ENCODE data around the gene CAST. TPM values are rescaled to one million over a fixed set of nuclear protein-coding genes. Genes with fewer than 3 reads are reported as not detected.

The CAST gene
- total and polyA plus RNA-seq, 7 experiments from 2014 or later, result 31.1 to 298 (median 114) TPM

DNA sequence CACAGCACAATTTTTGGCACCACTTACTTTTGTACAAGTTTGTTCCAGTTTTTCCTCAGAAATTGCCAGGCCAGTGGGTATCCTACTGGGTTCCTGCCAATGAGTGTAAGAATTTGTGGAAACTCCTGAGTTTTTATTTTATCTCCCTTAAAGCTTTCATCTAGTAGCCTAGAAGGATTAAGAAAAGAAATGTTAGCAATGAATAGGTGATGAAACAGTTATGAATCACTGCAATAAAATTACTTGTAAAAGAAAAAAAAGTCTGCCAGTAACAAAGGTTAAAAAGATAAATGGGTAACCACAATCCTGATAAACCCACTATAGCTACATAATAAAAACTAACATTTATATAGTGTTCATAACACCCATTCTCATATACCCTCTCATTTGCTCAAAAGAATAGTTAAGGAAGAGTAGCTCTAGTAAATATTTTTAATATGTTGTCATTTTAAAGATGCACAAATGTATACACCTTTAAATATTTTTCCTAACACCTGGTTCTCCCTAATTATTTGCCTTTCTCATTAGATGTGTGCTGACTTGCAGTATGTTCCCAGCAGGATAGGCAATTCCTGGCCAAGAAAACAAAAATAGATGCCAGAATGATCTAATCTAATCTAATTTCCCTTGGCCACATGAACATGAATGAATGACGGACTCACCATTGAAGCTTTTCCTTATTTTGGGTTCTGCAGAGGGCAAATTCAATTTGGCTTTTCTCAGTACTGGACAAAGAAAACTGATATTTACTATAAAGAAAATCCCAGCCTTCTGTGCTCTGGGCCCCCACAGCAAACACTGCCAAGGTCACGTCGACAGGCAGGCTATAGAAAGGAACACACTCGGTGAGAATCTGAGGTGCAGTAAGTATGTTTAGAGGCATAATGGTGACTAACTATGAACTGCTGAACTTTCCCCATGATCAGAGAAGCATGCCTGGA is 119.1 kb downstream of the CAST start:
- Histone ChIP-seq H3K36me3 (ENCODE audit: control insufficient read depth in 2 of 3, insufficient read depth in 3 of 3, low read length in 3 of 3) (peaks cover 19 to 94% (median 34%) of the 10 kb centered on the region in 3 experiments), H3K4me3 (ENCODE audit: low read length) (no peak overlapping the region), H3K4me1 (ENCODE audit: control insufficient read depth in 2 of 2, insufficient read depth in 2 of 2, low read length in 2 of 2) (no peaks in the 10 kb centered on the region), H3K9me3 (ENCODE audit: control insufficient read depth in 2 of 3, low read length in 3 of 3) (no peaks in the 10 kb centered on the region), H3K27ac (ENCODE audit: low read depth, low read length) (no peak overlapping the region), H3K27me3 (ENCODE audit: control insufficient read depth in 2 of 2, insufficient read depth in 2 of 2, low read length in 2 of 2) (no peaks in the 10 kb centered on the region)
- Mint-ChIP-seq H3K36me3 (peaks cover 21 to 68% (median 40%) of the 10 kb centered on the region in 5 donors), H3K4me3 (no peak overlapping the region), H3K9me3 (no peaks in the 10 kb centered on the region), H3K27me3 (no peaks in the 10 kb centered on the region), H3K4me1 (peaks cover 0 to 15% (median 4%) of the 10 kb centered on the region in 7 donors), H3K27ac (peak overlapping the region in 8 of 9 donors; percentile 27 to 77 (median 64))
- ATAC-seq (no peak), DNase-seq (no peak)
- POLR2A ChIA-PET, result interaction anchor here (1.2 to 1.3 kb wide), 2 partner anchors 12 to 28 kb away, joined by 3 to 6 read pairs; no protein-coding TSS in a partner anchor
- CTCF ChIA-PET, result interaction anchor here (0.6 to 1.1 kb wide), 3 partner anchors 35 to 265 kb away, joined by 3 to 4 read pairs (median 3); no protein-coding TSS in a partner anchor
- intact Hi-C loops (cut with micrococcal nuclease), result no loop called here

DNA sequence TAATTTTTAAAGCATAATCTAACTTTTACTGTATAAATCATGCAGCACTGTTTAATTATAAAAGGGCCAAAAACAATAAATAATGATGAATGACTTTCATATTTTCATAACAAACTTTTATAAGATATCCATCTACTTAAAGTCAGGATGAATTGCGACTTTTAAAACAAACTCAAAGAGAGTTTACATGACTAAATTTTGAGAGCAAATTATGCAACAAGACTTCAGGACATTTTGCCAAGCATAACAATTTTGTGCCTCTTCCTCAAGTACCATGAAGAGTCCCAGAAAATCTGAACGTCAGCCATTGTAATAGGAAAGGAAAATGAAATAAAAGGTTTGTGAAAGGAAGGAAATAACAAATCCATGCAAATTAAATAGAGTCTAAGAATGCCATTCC is 121.2 kb downstream of the CAST start:
- Mint-ChIP-seq H3K27me3 (no peaks in the 10 kb centered on the region), H3K36me3 (peaks cover 8 to 62% (median 37%) of the 10 kb centered on the region in 5 donors), H3K9me3 (no peaks in the 10 kb centered on the region), H3K4me1 (peaks cover 0 to 15% (median 1%) of the 10 kb centered on the region in 7 donors), H3K27ac (peak overlapping the region in 4 of 9 donors; percentile 5 to 40 (median 25)), H3K4me3 (no peak overlapping the region)
- Histone ChIP-seq H3K27me3 (ENCODE audit: control insufficient read depth in 2 of 2, insufficient read depth in 2 of 2, low read length in 2 of 2) (no peaks in the 10 kb centered on the region), H3K36me3 (ENCODE audit: control insufficient read depth in 2 of 3, insufficient read depth in 3 of 3, low read length in 3 of 3) (peaks cover 22 to 92% (median 34%) of the 10 kb centered on the region in 3 experiments), H3K9me3 (ENCODE audit: control insufficient read depth in 2 of 3, low read length in 3 of 3) (no peaks in the 10 kb centered on the region), H3K4me1 (ENCODE audit: control insufficient read depth in 2 of 2, insufficient read depth in 2 of 2, low read length in 2 of 2) (no peaks in the 10 kb centered on the region), H3K4me3 (ENCODE audit: low read length) (no peak overlapping the region), H3K27ac (ENCODE audit: low read depth, low read length) (no peak overlapping the region)
- intact Hi-C loops (cut with micrococcal nuclease), result no loop called here
- DNase-seq (no peak), ATAC-seq (no peak)
- ChIA-PET CTCF (no interaction called here), POLR2A (no interaction called here)

DNA sequence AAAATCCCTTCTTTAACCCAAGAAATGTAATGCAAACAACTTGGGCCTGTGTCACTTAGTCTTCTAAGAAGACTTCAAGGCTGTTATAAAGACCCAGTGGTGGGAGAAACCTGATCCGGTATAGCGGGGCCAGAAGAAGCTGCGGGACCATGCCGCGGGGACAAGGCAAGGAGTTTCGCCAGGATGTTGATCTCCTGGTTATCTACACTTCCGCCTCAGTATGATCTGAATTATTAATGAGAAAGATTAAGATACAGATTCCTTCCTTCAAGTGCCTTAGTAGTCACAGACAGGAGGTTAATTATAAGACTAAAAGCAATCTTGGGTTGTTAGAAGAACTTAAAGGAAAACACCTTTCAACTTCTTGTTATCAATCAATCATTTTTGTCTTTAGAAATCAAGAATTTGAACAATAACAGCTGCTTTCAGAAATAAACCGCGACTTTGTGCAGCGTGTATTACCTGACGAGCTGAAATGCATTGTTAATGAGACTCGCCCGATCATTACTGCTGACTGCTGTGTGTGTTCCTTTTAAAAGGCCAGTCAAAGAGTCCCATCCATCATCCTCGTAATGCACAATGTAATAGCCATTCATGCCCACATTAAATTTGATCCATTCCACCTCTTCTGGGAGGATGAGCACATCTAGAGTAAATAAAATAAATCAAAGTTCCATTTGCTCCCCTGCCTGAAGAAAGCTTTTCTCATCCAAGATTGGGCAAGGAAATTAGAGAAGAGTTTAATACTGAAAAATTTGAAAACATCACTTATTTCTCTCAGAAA is 123.3 kb downstream of the CAST start:
- no peaks in the 10 kb centered on the region for H3K4me1 ChIP-seq (ENCODE audit: control insufficient read depth in 2 of 2, insufficient read depth in 2 of 2, low read length in 2 of 2)
- no peak overlapping the region for H3K27ac ChIP-seq (ENCODE audit: low read depth, low read length)
- no peaks in the 10 kb centered on the region for H3K9me3 Mint-ChIP-seq
- no peaks in the 10 kb centered on the region for H3K9me3 ChIP-seq (ENCODE audit: control insufficient read depth in 2 of 3, low read length in 3 of 3)
- CTCF ChIA-PET, result no interaction called here
- intact Hi-C loops (cut with micrococcal nuclease), result loop anchor here (2.0 kb wide), 2 partner anchors 15 to 21 kb away; partner anchors contain the start of gene ERAP1 (in 1 of the 2)
- peak overlapping the region in 8 of 9 donors; percentile 28 to 75 (median 54) for H3K27ac Mint-ChIP-seq
- no peaks in the 10 kb centered on the region for H3K27me3 ChIP-seq (ENCODE audit: control insufficient read depth in 2 of 2, insufficient read depth in 2 of 2, low read length in 2 of 2)
- peaks cover 26 to 95% (median 29%) of the 10 kb centered on the region in 3 experiments for H3K36me3 ChIP-seq (ENCODE audit: control insufficient read depth in 2 of 3, insufficient read depth in 3 of 3, low read length in 3 of 3)
- DNase-seq (no peak), ATAC-seq (no peak)
- H3K4me1 Mint-ChIP-seq, result peaks cover under 1 to 16% (median 9%) of the 10 kb centered on the region in 7 donors
- H3K4me3 Mint-ChIP-seq, result no peak overlapping the region
- no peak overlapping the region for H3K4me3 ChIP-seq (ENCODE audit: low read length)
- POLR2A ChIA-PET, result interaction anchor here (0.6 to 1.9 kb wide), 3 partner anchors 27 to 30 kb away, joined by 3 to 5 read pairs (median 5); no protein-coding TSS in a partner anchor
- peaks cover 5 to 61% (median 38%) of the 10 kb centered on the region in 5 donors for H3K36me3 Mint-ChIP-seq
- no peaks in the 10 kb centered on the region for H3K27me3 Mint-ChIP-seq

DNA sequence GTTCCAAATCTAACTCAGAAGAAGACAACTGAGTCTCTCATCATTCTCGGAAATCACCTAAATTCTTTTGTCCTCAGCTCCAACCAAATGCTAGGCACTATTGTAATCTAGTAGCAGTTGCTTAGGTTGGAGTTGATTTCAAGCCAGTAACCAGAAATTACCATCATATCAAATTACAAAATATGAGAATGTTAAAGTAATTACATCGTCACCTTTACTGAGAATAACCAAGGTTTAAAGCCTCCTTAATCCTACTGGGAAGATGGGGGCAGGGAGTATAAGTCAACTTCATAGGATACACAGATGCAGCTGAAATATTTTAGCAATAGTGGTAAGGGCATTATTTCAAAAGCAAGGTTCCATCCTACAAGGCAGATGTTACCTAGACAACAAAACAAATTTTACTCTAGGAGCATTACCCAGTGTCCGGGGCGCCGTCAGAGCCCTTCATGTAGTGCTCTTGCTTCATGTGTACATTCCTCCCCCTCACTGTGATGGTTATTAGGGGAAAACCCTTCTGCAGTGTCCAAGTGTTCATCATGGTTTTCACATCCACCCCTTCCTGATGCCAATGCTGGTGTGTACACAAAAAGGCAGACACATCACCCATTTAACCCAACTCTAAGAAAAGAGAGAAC is 126.1 kb downstream of the CAST start:
- Mint-ChIP-seq H3K4me3 (no peak overlapping the region), H3K27me3 (no peaks in the 10 kb centered on the region), H3K27ac (peak overlapping the region; percentile 6 to 87 (median 80)), H3K36me3 (peaks cover 5 to 60% (median 40%) of the 10 kb centered on the region in 5 donors), H3K4me1 (peaks cover 6 to 29% (median 18%) of the 10 kb centered on the region in 7 donors), H3K9me3 (no peaks in the 10 kb centered on the region)
- Histone ChIP-seq H3K9me3 (ENCODE audit: control insufficient read depth in 2 of 3, low read length in 3 of 3) (no peaks in the 10 kb centered on the region), H3K4me1 (ENCODE audit: control insufficient read depth in 2 of 2, insufficient read depth in 2 of 2, low read length in 2 of 2) (no peaks in the 10 kb centered on the region), H3K27ac (ENCODE audit: low read depth, low read length) (no peak overlapping the region), H3K27me3 (ENCODE audit: control insufficient read depth in 2 of 2, insufficient read depth in 2 of 2, low read length in 2 of 2) (no peaks in the 10 kb centered on the region), H3K36me3 (ENCODE audit: control insufficient read depth in 2 of 3, insufficient read depth in 3 of 3, low read length in 3 of 3) (peaks cover 34 to 92% (median 39%) of the 10 kb centered on the region in 3 experiments), H3K4me3 (ENCODE audit: low read length) (no peak overlapping the region)
- ATAC-seq, result no peak
- ChIA-PET POLR2A (interaction anchor here (1.5 kb wide), 1 partner anchor 20 kb away, joined by 3 read pairs; the partner anchor contains the start of gene ERAP1), CTCF (no interaction called here)
- intact Hi-C loops (cut with micrococcal nuclease), result loop anchor here in 1 of 2 donors (1.0 kb wide), 1 partner anchor 9 kb away; no protein-coding TSS in a partner anchor
- no peak for DNase-seq

DNA sequence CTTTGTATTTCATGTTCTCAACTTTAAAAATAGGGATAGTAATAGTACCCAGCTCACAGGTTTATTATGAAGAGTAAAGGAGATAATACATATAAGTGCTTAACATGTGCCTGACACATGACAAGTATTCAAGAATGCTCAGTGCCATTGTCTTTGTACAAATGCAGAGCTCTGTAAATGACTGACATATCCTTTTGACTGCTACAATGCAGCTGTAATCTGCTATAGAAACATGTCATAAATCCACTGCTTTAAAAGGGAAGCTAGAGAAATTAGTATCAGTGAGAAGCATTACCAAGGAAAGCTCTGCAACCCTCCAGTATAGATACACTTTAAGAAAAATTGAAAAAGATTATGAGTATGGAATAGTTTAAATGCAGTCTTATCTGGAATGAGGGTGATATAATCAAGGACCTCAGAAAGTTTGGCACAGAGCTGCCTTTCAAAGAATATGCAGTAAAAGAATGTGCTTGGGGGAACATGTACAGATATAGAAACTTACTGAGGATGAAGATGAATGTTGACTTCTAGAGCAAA is 127.7 kb downstream of the CAST start:
- ATAC-seq (no peak), DNase-seq (no peak)
- H3K27me3 ChIP-seq (ENCODE audit: control insufficient read depth in 2 of 2, insufficient read depth in 2 of 2, low read length in 2 of 2), result no peaks in the 10 kb centered on the region
- no peaks in the 10 kb centered on the region for H3K27me3 Mint-ChIP-seq
- peaks cover 30 to 93% (median 45%) of the 10 kb centered on the region in 3 experiments for H3K36me3 ChIP-seq (ENCODE audit: control insufficient read depth in 2 of 3, insufficient read depth in 3 of 3, low read length in 3 of 3)
- H3K9me3 Mint-ChIP-seq, result no peaks in the 10 kb centered on the region
- peaks cover 5 to 57% (median 48%) of the 10 kb centered on the region in 5 donors for H3K36me3 Mint-ChIP-seq
- no peak overlapping the region for H3K4me3 Mint-ChIP-seq
- H3K4me1 ChIP-seq (ENCODE audit: control insufficient read depth in 2 of 2, insufficient read depth in 2 of 2, low read length in 2 of 2), result peaks cover 0 to 7% of the 10 kb centered on the region in 2 donors
- intact Hi-C loops (cut with micrococcal nuclease), result no loop called here
- ChIA-PET POLR2A (interaction anchor here (1.3 to 2.3 kb wide), 3 partner anchors 16 to 31 kb away, joined by 4 to 12 read pairs (median 7); partner anchors contain the start of gene ERAP1), CTCF (interaction anchor here (0.6 to 2.5 kb wide), 5 partner anchors 8 to 1000 kb away, joined by 3 to 8 read pairs (median 7); no protein-coding TSS in a partner anchor)
- H3K9me3 ChIP-seq (ENCODE audit: control insufficient read depth in 2 of 3, low read length in 3 of 3), result no peaks in the 10 kb centered on the region
- H3K27ac Mint-ChIP-seq, result peak overlapping the region; percentile 17 to 87 (median 69)
- peaks cover 11 to 39% (median 32%) of the 10 kb centered on the region in 7 donors for H3K4me1 Mint-ChIP-seq
- no peak overlapping the region for H3K4me3 ChIP-seq (ENCODE audit: low read length)
- H3K27ac ChIP-seq (ENCODE audit: low read depth, low read length), result no peak overlapping the region
